HEK293 (cell line): ENCODE measurements around the gene FA2H.

Experiments used
- AEBP2 ChIP-seq: fragments of 450-650 bp; formaldehyde crosslinking; IDR thresholded peaks from 2 replicates; pipeline ENCODE4 v1.5.1; 2016; ENCODE audit warnings: missing biosample characterization, missing genetic modification characterization, borderline replicate concordance
- BCL11B ChIP-seq: fragments of 450-650 bp; formaldehyde crosslinking; IDR thresholded peaks from 2 replicates; pipeline ENCODE4 v1.5.1; 2016; ENCODE audit warnings: low read depth, missing biosample characterization, missing genetic modification characterization
- ELK4 ChIP-seq: IDR thresholded peaks from 2 replicates; pipeline ENCODE4 v1.6.1; 2011; ENCODE audit warnings: mild to moderate bottlenecking, low read depth, low read length, borderline replicate concordance
- HIC1 ChIP-seq: fragments of 450-650 bp; formaldehyde crosslinking; IDR thresholded peaks from 2 replicates; pipeline ENCODE4 v1.5.1; 2016; ENCODE audit warnings: missing biosample characterization, missing genetic modification characterization
- IKZF3 ChIP-seq: fragments of 450-650 bp; IDR thresholded peaks from 2 replicates; pipeline ENCODE4 v1.5.0; 2018; ENCODE audit warnings: missing biosample characterization, mild to moderate bottlenecking, missing genetic modification characterization, moderate library complexity
- KLF16 ChIP-seq: fragments of 450-650 bp; formaldehyde crosslinking; IDR thresholded peaks from 2 replicates; pipeline ENCODE4 v1.5.1; 2017; ENCODE audit warnings: missing biosample characterization, missing genetic modification characterization
- MYNN ChIP-seq: fragments of 450-650 bp; formaldehyde crosslinking; IDR thresholded peaks from 2 replicates; pipeline ENCODE4 v1.5.1; 2016; ENCODE audit warnings: missing biosample characterization, missing genetic modification characterization, borderline replicate concordance
- SP2 ChIP-seq: fragments of 450-650 bp; formaldehyde crosslinking; IDR thresholded peaks from 2 replicates; pipeline ENCODE4 v1.5.1; 2016; ENCODE audit warnings: missing biosample characterization, missing genetic modification characterization
- SP7 ChIP-seq: fragments of 450-650 bp; formaldehyde crosslinking; IDR thresholded peaks from 2 replicates; pipeline ENCODE4 v1.5.1; 2016; ENCODE audit warnings: missing biosample characterization, missing genetic modification characterization
- YY1 ChIP-seq: fragments of 450-650 bp; formaldehyde crosslinking; IDR thresholded peaks from 2 replicates; pipeline ENCODE4 v1.5.1; 2018; ENCODE audit warnings: missing biosample characterization, missing genetic modification characterization
- ZBTB1 ChIP-seq: fragments of 450-650 bp; formaldehyde crosslinking; IDR thresholded peaks from 2 replicates; pipeline ENCODE4 v1.5.1; 2016; ENCODE audit warnings: missing biosample characterization, missing genetic modification characterization
- ZBTB48 ChIP-seq: fragments of 450-650 bp; formaldehyde crosslinking; IDR thresholded peaks from 2 replicates; pipeline ENCODE4 v1.5.1; 2016; ENCODE audit warnings: missing biosample characterization, missing genetic modification characterization
- ZBTB6 ChIP-seq: fragments of 450-650 bp; formaldehyde crosslinking; IDR thresholded peaks from 2 replicates; pipeline ENCODE4 v1.5.1; 2017; ENCODE audit warnings: missing biosample characterization, missing genetic modification characterization
- ZFP41 ChIP-seq: fragments of 450-650 bp; formaldehyde crosslinking; IDR thresholded peaks from 2 replicates; pipeline ENCODE4 v1.5.1; 2016; ENCODE audit warnings: missing biosample characterization, missing genetic modification characterization, borderline replicate concordance
- ZFP69B ChIP-seq: fragments of 450-650 bp; formaldehyde crosslinking; IDR thresholded peaks from 2 replicates; pipeline ENCODE4 v1.5.1; 2016; ENCODE audit warnings: missing biosample characterization, missing genetic modification characterization
- ZNF157 ChIP-seq: fragments of 450-650 bp; formaldehyde crosslinking; IDR thresholded peaks from 2 replicates; pipeline ENCODE4 v1.5.1; 2016; ENCODE audit warnings: missing biosample characterization, missing genetic modification characterization
- ZNF175 ChIP-seq: fragments of 450-650 bp; formaldehyde crosslinking; IDR thresholded peaks from 2 replicates; pipeline ENCODE4 v1.5.1; 2016; ENCODE audit warnings: missing biosample characterization, missing genetic modification characterization
- ZNF23 ChIP-seq: fragments of 450-650 bp; formaldehyde crosslinking; IDR thresholded peaks from 2 replicates; pipeline ENCODE4 v1.5.1; 2016; ENCODE audit warnings: missing biosample characterization, missing genetic modification characterization, borderline replicate concordance
- ZNF24 ChIP-seq: fragments of 450-650 bp; formaldehyde crosslinking; IDR thresholded peaks from 2 replicates; pipeline ENCODE4 v1.5.1; 2016; ENCODE audit warnings: missing biosample characterization, missing genetic modification characterization
- ZNF280D ChIP-seq: fragments of 450-650 bp; formaldehyde crosslinking; IDR thresholded peaks from 2 replicates; pipeline ENCODE4 v1.5.1; 2016; ENCODE audit warnings: missing biosample characterization, missing genetic modification characterization
- ZNF324 ChIP-seq: fragments of 450-650 bp; formaldehyde crosslinking; IDR thresholded peaks from 2 replicates; pipeline ENCODE4 v1.5.1; 2016; ENCODE audit warnings: missing biosample characterization, missing genetic modification characterization
- ZNF335 ChIP-seq: fragments of 450-650 bp; formaldehyde crosslinking; conservative IDR thresholded peaks from 2 replicates; pipeline ENCODE4 v1.5.1; 2016; ENCODE audit warnings: missing biosample characterization, missing genetic modification characterization
- ZNF404 ChIP-seq: fragments of 450-650 bp; formaldehyde crosslinking; IDR thresholded peaks from 2 replicates; pipeline ENCODE4 v1.5.1; 2017; ENCODE audit warnings: missing biosample characterization, missing genetic modification characterization
- ZNF549 ChIP-seq: fragments of 450-650 bp; IDR thresholded peaks from 2 replicates; pipeline ENCODE4 v1.5.1; 2018; ENCODE audit warnings: missing biosample characterization, missing genetic modification characterization, mild to moderate bottlenecking, inconsistent platforms, moderate library complexity
- ZNF660 ChIP-seq: fragments of 450-650 bp; IDR thresholded peaks from 2 replicates; pipeline ENCODE4 v1.5.1; 2018; ENCODE audit warnings: missing biosample characterization, mild to moderate bottlenecking, missing genetic modification characterization
- ZNF670 ChIP-seq: fragments of 450-650 bp; formaldehyde crosslinking; IDR thresholded peaks from 2 replicates; pipeline ENCODE4 v1.5.1; 2016; ENCODE audit warnings: missing biosample characterization, missing genetic modification characterization, low read depth
- ZNF692 ChIP-seq: fragments of 450-650 bp; formaldehyde crosslinking; IDR thresholded peaks from 2 replicates; pipeline ENCODE4 v1.5.1; 2016; ENCODE audit warnings: missing biosample characterization, missing genetic modification characterization
- ZNF701 ChIP-seq: fragments of 450-650 bp; formaldehyde crosslinking; IDR thresholded peaks from 2 replicates; pipeline ENCODE4 v1.5.1; 2016; ENCODE audit warnings: missing biosample characterization, missing genetic modification characterization
- ZNF792 ChIP-seq: fragments of 450-650 bp; formaldehyde crosslinking; IDR thresholded peaks from 2 replicates; pipeline ENCODE4 v1.5.1; 2016; ENCODE audit warnings: missing biosample characterization, missing genetic modification characterization
- ZNF830 ChIP-seq: fragments of 450-650 bp; IDR thresholded peaks from 2 replicates; pipeline ENCODE4 v1.5.0; 2018; ENCODE audit warnings: missing biosample characterization, missing genetic modification characterization, low read depth, mild to moderate bottlenecking, moderate library complexity
- ZNF843 ChIP-seq: fragments of 450-650 bp; formaldehyde crosslinking; IDR thresholded peaks from 2 replicates; pipeline ENCODE4 v1.5.1; 2016; ENCODE audit warnings: missing biosample characterization, missing genetic modification characterization

FA2H gene

GRCh38 chr16:74813109-74813641, 38.6 kb upstream of the FA2H start (continued):
- TF ChIP-seq ZNF660 (tag by site-specific recombination) = peak; percentile 66; the same call in 1 of the 2 replicates
- TF ChIP-seq SP7 (tag by site-specific recombination) = peak; percentile 51; the same call in 1 of the 2 replicates
- TF ChIP-seq ZNF175 = no peak
- TF ChIP-seq ZBTB6 (tag by site-specific recombination) = no peak
- no peak for TF ChIP-seq MYNN (tag by site-specific recombination)
- 0 out of 2 replicates have a peak, but pooled peaks have one; percentile 14 for TF ChIP-seq ZNF843 (tag by site-specific recombination)
- no peak for TF ChIP-seq HIC1
- no peak for TF ChIP-seq BCL11B
- no peak for TF ChIP-seq SP2 (tag by site-specific recombination)
- TF ChIP-seq ZFP69B (tag by site-specific recombination) = no peak
- TF ChIP-seq AEBP2 (tag by site-specific recombination) = no peak
- TF ChIP-seq ZNF23 (tag by site-specific recombination) = no peak
- TF ChIP-seq ZFP41 (tag by site-specific recombination) = no peak
- TF ChIP-seq ZNF830 (tag by site-specific recombination) = no peak
- TF ChIP-seq ZNF792 = no peak
- no peak for TF ChIP-seq ZNF157 (tag by site-specific recombination)
- TF ChIP-seq ZNF280D (tag by site-specific recombination) = no peak
- no peak for TF ChIP-seq ZNF324 (tag by site-specific recombination)
- peak; percentile 52 for TF ChIP-seq ZNF335 (tag by site-specific recombination)
- TF ChIP-seq ELK4 = no peak
- no peak for TF ChIP-seq ZNF24
- no peak for TF ChIP-seq ZNF670
- no peak for TF ChIP-seq ZBTB1 (tag by site-specific recombination)
- peak; percentile 11; the same call in 1 of the 2 replicates for TF ChIP-seq YY1
- TF ChIP-seq ZNF692 (tag by site-specific recombination) = peak; percentile 50; the same call in 1 of the 2 replicates
- TF ChIP-seq ZNF549 = no peak
- TF ChIP-seq ZNF701 (tag by site-specific recombination) = no peak
- TF ChIP-seq IKZF3 (tag by site-specific recombination) = 0 out of 2 replicates have a peak, but pooled peaks have one; percentile 41
- 0 out of 2 replicates have a peak, but pooled peaks have one; percentile 17 for TF ChIP-seq ZBTB48 (tag by site-specific recombination)
- no peak for TF ChIP-seq KLF16
- TF ChIP-seq ZNF404 (tag by site-specific recombination) = no peak
